ENCODE measurements around the gene SPATA16. TPM values are rescaled to one million over a fixed set of nuclear protein-coding genes. Genes with fewer than 3 reads are reported as not detected.

SPATA16 gene
- total and polyA plus RNA-seq, 2 donors (not counting 3 experiments of a cell fraction or from before 2014, with no cell fraction given) = not detected

DNA sequence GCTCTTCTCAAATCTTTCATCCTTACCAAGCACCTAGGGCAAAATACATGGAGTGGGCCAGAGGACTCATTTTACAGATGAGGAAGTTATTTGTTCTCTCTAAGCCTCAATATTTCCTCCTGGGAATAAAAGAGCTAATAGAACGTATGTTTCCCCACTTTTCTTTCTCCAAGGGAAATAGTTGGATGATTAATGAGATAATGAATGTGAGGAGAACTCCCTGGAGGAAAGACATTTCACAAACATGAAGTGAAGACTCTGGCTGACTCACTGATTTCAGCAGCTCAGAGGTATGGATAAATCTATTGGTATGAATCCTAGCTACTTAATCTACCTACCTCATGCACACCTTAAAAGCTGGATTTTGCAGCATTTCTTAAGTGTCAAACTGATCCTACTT lies 292.1 kb downstream of the SPATA16 start:
- CTCF ChIA-PET = interaction anchor here (0.9 to 3.0 kb wide), 10 partner anchors 9 to 197 kb away, joined by 3 to 15 read pairs (median 4); no protein-coding TSS in a partner anchor
- Histone ChIP-seq H3K27me3 (ENCODE audit: control insufficient read depth in 2 of 2, insufficient read depth in 2 of 2, low read length in 2 of 2) (no peaks in the 10 kb centered on the region), H3K9me3 (replicated peaks; ENCODE audit: control insufficient read depth, insufficient read depth, low read length) (no peaks in the 10 kb centered on the region), H3K27ac (ENCODE audit: insufficient read depth, low read depth, low read length) (no peak overlapping the region), H3K9ac (replicated peaks; ENCODE audit: extremely low read depth, insufficient read depth, low read length) (no peak overlapping the region), H3K36me3 (ENCODE audit: control insufficient read depth in 2 of 2, extremely low read depth in 1 of 2, insufficient read depth in 2 of 2, low read length in 2 of 2) (no peaks in the 10 kb centered on the region), H4K20me1 (replicated peaks; ENCODE audit: control insufficient read depth, extremely low read depth, insufficient read depth, low read length) (no peaks in the 10 kb centered on the region), H3K4me2 (ENCODE audit: insufficient read depth, low read length) (peak overlapping the region; percentile 25), H3K4me1 (ENCODE audit: control insufficient read depth, extremely low read depth, insufficient read depth, low read length) (peaks cover 16% of the 10 kb centered on the region), H3K4me3 (replicated peaks in 1 of 3; ENCODE audit: insufficient read depth in 1 of 3, low read depth in 1 of 3, low read length in 3 of 3) (no peak overlapping the region), H3K9me1 (replicated peaks; ENCODE audit: control insufficient read depth, extremely low read depth, insufficient read depth, low read length) (no peaks in the 10 kb centered on the region), H3K79me2 (ENCODE audit: control insufficient read depth, insufficient read depth, low read length) (no peaks in the 10 kb centered on the region), H2AFZ (ENCODE audit: low read depth, low read length) (no peak overlapping the region)
- BruUV-seq (replicated peaks) = no TSS peak
- TF ChIP-seq, protein P1, sequence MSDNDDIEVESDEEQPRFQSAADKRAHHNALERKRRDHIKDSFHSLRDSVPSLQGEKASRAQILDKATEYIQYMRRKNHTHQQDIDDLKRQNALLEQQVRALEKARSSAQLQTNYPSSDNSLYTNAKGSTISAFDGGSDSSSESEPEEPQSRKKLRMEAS (IDR thresholded peaks at IDR 0.05; ENCODE audit: insufficient read depth, insufficient read length) = no peak
- TF ChIP-seq, protein P2, sequence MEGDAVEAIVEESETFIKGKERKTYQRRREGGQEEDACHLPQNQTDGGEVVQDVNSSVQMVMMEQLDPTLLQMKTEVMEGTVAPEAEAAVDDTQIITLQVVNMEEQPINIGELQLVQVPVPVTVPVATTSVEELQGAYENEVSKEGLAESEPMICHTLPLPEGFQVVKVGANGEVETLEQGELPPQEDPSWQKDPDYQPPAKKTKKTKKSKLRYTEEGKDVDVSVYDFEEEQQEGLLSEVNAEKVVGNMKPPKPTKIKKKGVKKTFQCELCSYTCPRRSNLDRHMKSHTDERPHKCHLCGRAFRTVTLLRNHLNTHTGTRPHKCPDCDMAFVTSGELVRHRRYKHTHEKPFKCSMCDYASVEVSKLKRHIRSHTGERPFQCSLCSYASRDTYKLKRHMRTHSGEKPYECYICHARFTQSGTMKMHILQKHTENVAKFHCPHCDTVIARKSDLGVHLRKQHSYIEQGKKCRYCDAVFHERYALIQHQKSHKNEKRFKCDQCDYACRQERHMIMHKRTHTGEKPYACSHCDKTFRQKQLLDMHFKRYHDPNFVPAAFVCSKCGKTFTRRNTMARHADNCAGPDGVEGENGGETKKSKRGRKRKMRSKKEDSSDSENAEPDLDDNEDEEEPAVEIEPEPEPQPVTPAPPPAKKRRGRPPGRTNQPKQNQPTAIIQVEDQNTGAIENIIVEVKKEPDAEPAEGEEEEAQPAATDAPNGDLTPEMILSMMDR (IDR thresholded peaks at IDR 0.05; ENCODE audit: extremely low read depth in 1 of 2, insufficient read depth in 1 of 2, low read depth in 1 of 2, low read length in 2 of 2) = no peak
- peak; percentile 48 for TF ChIP-seq GATA2 (IDR thresholded peaks at IDR 0.05; ENCODE audit: insufficient read depth, insufficient read length, low read depth, low read length)
- TF ChIP-seq JUN (IDR thresholded peaks at IDR 0.05; ENCODE audit: borderline replicate concordance, insufficient read depth, insufficient read length, low read depth) = no peak
- no peak for TF ChIP-seq POLR2AphosphoS5 (IDR thresholded peaks at IDR 0.05; ENCODE audit: insufficient read depth, low read depth, low read length)
- no peak for TF ChIP-seq POLR2A (IDR thresholded peaks at IDR 0.05; ENCODE audit: low read depth, low read length)
- TF ChIP-seq FOS (IDR thresholded peaks at IDR 0.05; ENCODE audit: borderline replicate concordance, insufficient read depth, low read length) = peak; percentile 41
- TF ChIP-seq EZH2 (IDR thresholded peaks at IDR 0.05; ENCODE audit: borderline replicate concordance, low read depth, low read length, severe bottlenecking) = no peak
- no peak for TF ChIP-seq MYC (IDR thresholded peaks at IDR 0.05; ENCODE audit: low read depth, low read length)
- DNase-seq (ENCODE audit: low read depth, low spot score) (peak; percentile 63), FAIRE-seq (peak; percentile 28)
- dilution Hi-C loops (cut with MboI; ENCODE audit: extremely low pct_ligation_motif_present, low sequenced_read_pairs) = no loop called here
- POLR2A ChIA-PET = no interaction called here
- intact Hi-C loops (cut with micrococcal nuclease) = loop anchor here (1.0 to 2.0 kb wide), 2 partner anchors 8 to 70 kb away; no protein-coding TSS in a partner anchor
